Loucy (cell line): ENCODE results near the gene MBOAT7.

Experiments used
- CTCF ChIP-seq: fragments of 200-600 bp; sonication (generic); conservative IDR thresholded peaks from 2 replicates; pipeline ENCODE4 v1.5.1; 2014; ENCODE audit warnings: mild to moderate bottlenecking, antibody characterized with exemption, low read length
- EZH2phosphoT487 ChIP-seq: fragments of 200-600 bp; IDR thresholded peaks from 2 replicates; pipeline ENCODE4 v1.6.1; 2018; ENCODE audit warnings: antibody characterized with exemption, mild to moderate bottlenecking, moderate library complexity, borderline replicate concordance

- TF ChIP-seq CTCF: no peak
- TF ChIP-seq EZH2phosphoT487: no peak
Measured at GRCh38 chr19:54173359-54173699, 16.1 kb downstream of the MBOAT7 start.
